SK-MEL-5 (cell line): Measurements from ENCODE around the gene SLC23A1. TPM values are rescaled to one million over a fixed set of nuclear protein-coding genes. Genes with fewer than 3 reads are reported as not detected.
"Not testable (repeated sequence)": the region's sequence is repeated elsewhere in the genome, so short reads cannot be mapped to it uniquely, and the experiment has no call there.

ENCODE experiments used
- DNase-seq: peaks from one replicate; pipeline ENCODE4 v3.0.0-alpha.2; 2016; ENCODE audit warnings: low read depth, low spot score
- in situ Hi-C: cut with HindIII; loops from 2 replicates; pipeline ENCODE4 v1.10.0; 2016; ENCODE audit warnings: low sequenced_read_pairs, high pct_unique_total_duplicates, low pct_unique_long_range_greater_than_20kb
- total RNA-seq: library from RNA; depleted of rRNA; stranded (reverse); fragments of >200 nt; shearing (Covaris generic); gene quantifications from 2 replicates; pipeline ENCODE4 v1.2.3, GENCODE V29; 2014; rRNA removed

Gene SLC23A1
- total RNA-seq, 1 experiment from 2014 or later = not detected

GRCh38 chr5:139360384-139360783, 22.7 kb downstream of the SLC23A1 start:
- DNase-seq = no peak
- in situ Hi-C loops = no loop called here

- no peak for DNase-seq
- in situ Hi-C loops = no loop called here
Observed at GRCh38 chr5:139358064-139358463, 25.0 kb downstream of the SLC23A1 start.

DNA sequence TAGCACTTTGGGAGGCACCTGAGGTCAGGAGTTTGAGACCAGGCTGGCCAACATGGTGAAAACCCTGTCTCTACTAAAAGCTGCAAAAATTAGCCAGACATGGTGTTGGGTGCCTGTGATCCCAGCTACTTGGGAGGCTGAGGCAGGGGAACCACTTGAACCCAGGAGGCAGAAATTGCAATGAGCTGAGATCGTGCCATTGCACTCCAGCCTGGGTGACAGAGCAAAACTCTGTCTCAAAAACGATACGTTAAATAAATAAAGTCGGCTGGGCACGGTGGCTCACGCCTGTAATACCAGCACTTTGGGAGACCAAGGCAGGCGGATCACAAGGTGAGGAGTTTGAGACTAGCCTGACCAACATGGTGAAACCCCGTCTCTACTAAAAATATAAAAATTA, 27.2 kb downstream of the SLC23A1 start:
- DNase-seq, in situ Hi-C loops: not testable (repeated sequence)

DNA sequence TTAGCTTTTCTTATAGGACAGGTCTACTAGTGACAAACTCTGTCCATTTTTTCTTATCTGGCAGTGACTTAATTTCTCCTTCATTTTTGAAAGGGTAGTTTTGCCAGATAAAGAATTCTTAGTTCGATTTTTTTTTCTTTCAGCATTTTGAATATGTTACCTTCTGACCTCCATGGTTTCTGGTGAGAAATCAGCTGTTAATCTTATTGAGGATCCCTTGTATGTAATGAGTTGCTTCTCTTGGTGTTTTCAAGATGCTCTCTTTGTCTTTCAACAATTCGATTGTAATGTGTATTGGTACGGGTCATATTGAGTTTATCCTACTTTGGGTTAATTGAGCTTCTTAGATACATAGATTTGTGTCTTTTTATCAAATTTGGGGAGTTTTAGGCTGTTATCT, 28.9 kb downstream of the SLC23A1 start:
- in situ Hi-C loops = no loop called here
- DNase-seq = no peak

GRCh38 chr5:139347863-139348262, 35.2 kb downstream of the SLC23A1 start:
- in situ Hi-C loops, DNase-seq: not testable (repeated sequence)

GRCh38 chr5:139345442-139345841, 37.7 kb downstream of the SLC23A1 start:
- DNase-seq, in situ Hi-C loops: not testable (repeated sequence)

- in situ Hi-C loops = no loop called here
Observed at GRCh38 chr5:139344177-139344576, 38.9 kb downstream of the SLC23A1 start.

GRCh38 chr5:139343476-139343875, 39.6 kb downstream of the SLC23A1 start:
- in situ Hi-C loops = no loop called here
- no peak for DNase-seq

More at GRCh38 chr5:139344177-139344576, 38.9 kb downstream of the SLC23A1 start:
- DNase-seq = no peak

DNA sequence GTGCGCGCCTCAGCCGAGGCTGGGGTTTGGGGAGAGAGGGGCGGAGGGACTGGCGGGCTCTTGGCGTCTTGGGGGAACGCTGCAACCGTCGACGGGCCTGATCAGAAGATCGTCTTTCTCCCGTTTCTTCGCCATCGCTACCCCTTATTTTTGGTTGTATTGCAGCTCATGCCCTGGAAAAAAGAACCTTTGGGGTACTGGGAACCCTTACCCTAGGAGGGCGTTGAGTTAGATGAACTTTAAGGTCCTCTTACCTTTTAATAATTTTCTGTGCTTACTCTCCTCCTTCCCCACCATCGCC, 40.7 kb downstream of the SLC23A1 start:
- in situ Hi-C loops = no loop called here
- no peak for DNase-seq

- in situ Hi-C loops = no loop called here
- peak; percentile 97 for DNase-seq
Observed at GRCh38 chr5:139341689-139342422, 41.2 kb downstream of the SLC23A1 start, which contains the start of gene PAIP2. PAIP2 (plus strand) TSS chr5:139341854; CDS start chr5:139363785, 21,931 bp downstream.

DNA sequence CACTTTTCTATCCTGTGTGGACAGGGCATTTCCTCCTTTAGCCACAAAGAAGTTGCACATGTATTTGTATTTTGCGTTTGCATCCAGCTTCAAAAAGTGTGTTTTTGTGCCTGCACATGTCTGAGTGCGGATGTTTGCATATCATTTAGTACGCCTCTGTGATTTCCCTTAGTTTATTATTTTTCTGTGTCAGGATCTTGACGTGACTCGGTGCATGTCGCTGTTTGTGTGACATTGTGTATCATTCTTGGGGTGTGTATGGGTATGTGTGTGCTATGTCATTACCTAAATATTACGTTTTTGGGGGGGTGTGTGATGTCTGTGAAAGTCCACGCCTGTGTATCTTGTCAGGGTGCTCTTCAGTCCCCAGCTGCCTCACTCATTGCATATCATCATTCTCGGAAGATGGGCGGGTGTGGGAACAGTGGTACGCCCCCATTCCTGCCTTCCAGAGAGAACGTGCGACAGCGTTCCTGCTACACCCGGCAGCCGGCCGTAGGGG, 41.9 kb downstream of the SLC23A1 start:
- DNase-seq = no peak
- in situ Hi-C loops = no loop called here

GRCh38 chr5:139340051-139340450, 43.0 kb downstream of the SLC23A1 start:
- no peak for DNase-seq
- in situ Hi-C loops = no loop called here

- no peak for DNase-seq
- in situ Hi-C loops = no loop called here
Observed at GRCh38 chr5:139335811-139336210, 47.3 kb downstream of the SLC23A1 start.

Other genes starting within 250 kb of the SLC23A1 start
- 66.1 and 68.2 TPM in 2 replicates for gene SIL1, start 184.9 kb downstream of the SLC23A1 start, total RNA-seq
- 282 and 295 TPM in 2 replicates for gene MATR3, start 89.6 kb downstream of the SLC23A1 start, total RNA-seq
- 84.1 and 98.7 TPM in 2 replicates for gene PAIP2, start 41.4 kb downstream of the SLC23A1 start, total RNA-seq
- not detected in 2 replicates for gene MZB1, start 6.6 kb upstream of the SLC23A1 start, total RNA-seq
- 0.03 and 0.19 TPM in 2 replicates for gene PROB1, start 11.8 kb upstream of the SLC23A1 start, total RNA-seq
- 9.7 and 13.3 TPM in 2 replicates for gene SPATA24, start 20.8 kb upstream of the SLC23A1 start, total RNA-seq
- 6.0 and 9.0 TPM in 2 replicates for gene DNAJC18, start 56.2 kb upstream of the SLC23A1 start, total RNA-seq
- gene ECSCR, start 79.4 kb upstream of the SLC23A1 start, total RNA-seq = not detected in 2 replicates
- gene SMIM33, start 87.7 kb upstream of the SLC23A1 start, total RNA-seq = not detected in 2 replicates
- gene STING1, start 99.5 kb upstream of the SLC23A1 start, total RNA-seq = 0.29 and 1.0 TPM in 2 replicates
- gene UBE2D2, start 178.0 kb upstream of the SLC23A1 start, total RNA-seq = 57.4 and 70.7 TPM in 2 replicates